22Rv1 (cell line): ENCODE data around the gene ZNF76.

ENCODE experiments used
- ZFX ChIP-seq: fragments of 450-650 bp; IDR thresholded peaks from 2 replicates; pipeline ENCODE4 v1.6.1; 2017; ENCODE audit warnings: antibody characterized with exemption, borderline replicate concordance
- TF ChIP-seq, protein P1 (sequence below): fragments of 450-650 bp; IDR thresholded peaks from 2 replicates; pipeline ENCODE4 v1.5.1; 2017; ENCODE audit warnings: mild to moderate bottlenecking

DNA sequence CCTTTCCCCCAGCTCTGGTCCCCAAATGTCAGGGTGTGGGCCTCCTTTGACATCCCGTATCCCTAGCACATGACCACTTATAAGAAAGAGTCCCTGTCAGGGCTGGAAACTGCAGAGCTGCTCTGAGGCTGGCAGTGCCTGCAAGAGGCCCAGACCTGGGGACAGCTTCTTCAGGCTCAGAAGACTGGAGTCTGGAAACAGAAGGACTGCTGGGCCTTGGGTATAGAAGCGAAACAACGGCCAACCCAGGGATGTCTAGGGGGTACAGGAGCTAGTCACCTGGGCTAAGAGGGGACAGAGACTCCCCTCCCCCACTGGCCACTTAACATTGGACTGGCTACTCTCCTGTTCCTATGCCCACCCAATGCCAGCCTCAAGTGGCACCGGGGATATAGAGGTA is 41.1 kb upstream of the ZNF76 start:
- TF ChIP-seq, protein P1, sequence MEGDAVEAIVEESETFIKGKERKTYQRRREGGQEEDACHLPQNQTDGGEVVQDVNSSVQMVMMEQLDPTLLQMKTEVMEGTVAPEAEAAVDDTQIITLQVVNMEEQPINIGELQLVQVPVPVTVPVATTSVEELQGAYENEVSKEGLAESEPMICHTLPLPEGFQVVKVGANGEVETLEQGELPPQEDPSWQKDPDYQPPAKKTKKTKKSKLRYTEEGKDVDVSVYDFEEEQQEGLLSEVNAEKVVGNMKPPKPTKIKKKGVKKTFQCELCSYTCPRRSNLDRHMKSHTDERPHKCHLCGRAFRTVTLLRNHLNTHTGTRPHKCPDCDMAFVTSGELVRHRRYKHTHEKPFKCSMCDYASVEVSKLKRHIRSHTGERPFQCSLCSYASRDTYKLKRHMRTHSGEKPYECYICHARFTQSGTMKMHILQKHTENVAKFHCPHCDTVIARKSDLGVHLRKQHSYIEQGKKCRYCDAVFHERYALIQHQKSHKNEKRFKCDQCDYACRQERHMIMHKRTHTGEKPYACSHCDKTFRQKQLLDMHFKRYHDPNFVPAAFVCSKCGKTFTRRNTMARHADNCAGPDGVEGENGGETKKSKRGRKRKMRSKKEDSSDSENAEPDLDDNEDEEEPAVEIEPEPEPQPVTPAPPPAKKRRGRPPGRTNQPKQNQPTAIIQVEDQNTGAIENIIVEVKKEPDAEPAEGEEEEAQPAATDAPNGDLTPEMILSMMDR = no peak
- TF ChIP-seq ZFX = no peak
